ENCODE results near the gene HSPE1. TPM values are rescaled to one million over a fixed set of nuclear protein-coding genes. Genes with fewer than 3 reads are reported as not detected.

The HSPE1 gene
- total RNA-seq, 1 experiment from 2014 or later = 291 TPM

GRCh38 chr2:197472166-197472565 lies 28.0 kb upstream of the HSPE1 start:
- POLR2A ChIA-PET = no interaction called here
- CTCF ChIA-PET = no interaction called here
- H4K20me1 ChIP-seq (ENCODE audit: insufficient read depth) = no peaks in the 10 kb centered on the region
- no peaks in the 10 kb centered on the region for H3K9me2 ChIP-seq (ENCODE audit: insufficient read depth)
- no peaks in the 10 kb centered on the region for H3K9me3 ChIP-seq (ENCODE audit: control insufficient read depth in 1 of 2, insufficient read depth in 1 of 2, low read depth in 1 of 2, low read length in 2 of 2)
- H3K4me2 ChIP-seq (ENCODE audit: low read length) = no peak overlapping the region
- H3K27ac ChIP-seq (ENCODE audit: low read depth, low read length) = no peak overlapping the region
- BruUV-seq (replicated peaks) = no TSS peak
- no peak overlapping the region for H3K9ac ChIP-seq (ENCODE audit: low read length)
- RAD21 ChIA-PET (ENCODE audit: low non-redundant PET in 1 of 2, low total read pairs in 2 of 2, uncharacterized antibody in 2 of 2, unreplicated experiment in 2 of 2) = no interaction called here
- no peaks in the 10 kb centered on the region for H3K79me2 ChIP-seq (ENCODE audit: insufficient read depth, low read length)
- ATAC-seq (no peak), DNase-seq (ENCODE audit: low read depth, low spot score) (no peak)
- intact Hi-C loops (cut with micrococcal nuclease) = no loop called here
- no peak for TF ChIP-seq POLR2A (IDR thresholded peaks at IDR 0.05; ENCODE audit: borderline replicate concordance, extremely low read depth, insufficient read depth, insufficient read length)
- TF ChIP-seq YY1 (IDR thresholded peaks at IDR 0.05; ENCODE audit: extremely low read depth, insufficient replicate concordance, low read depth, low read length) = no peak
- TF ChIP-seq SIN3A (IDR thresholded peaks at IDR 0.05; ENCODE audit: low read depth) = no peak
- no peak for TF ChIP-seq SRF (IDR thresholded peaks at IDR 0.05; ENCODE audit: low read depth)
- no peak for TF ChIP-seq SP1 (IDR thresholded peaks at IDR 0.05; ENCODE audit: low read depth)
- TF ChIP-seq EZH2phosphoT487 (IDR thresholded peaks at IDR 0.05; ENCODE audit: borderline replicate concordance) = no peak
- TF ChIP-seq ZFX (IDR thresholded peaks at IDR 0.05) = no peak
- TF ChIP-seq ZNF274 (IDR thresholded peaks at IDR 0.05; ENCODE audit: low read depth, low read length) = no peak
- TF ChIP-seq REST (IDR thresholded peaks at IDR 0.05; ENCODE audit: low read depth) = no peak
- no peak for TF ChIP-seq RAD21 (IDR thresholded peaks at IDR 0.05; ENCODE audit: low read depth)
- TF ChIP-seq MAX (IDR thresholded peaks at IDR 0.05) = no peak
- TF ChIP-seq FOSL1 (IDR thresholded peaks at IDR 0.05; ENCODE audit: low read depth) = no peak
- no peak for TF ChIP-seq CBX3 (IDR thresholded peaks at IDR 0.05; ENCODE audit: low read depth)
- TF ChIP-seq EGR1 (IDR thresholded peaks at IDR 0.05; ENCODE audit: low read depth) = no peak
- TF ChIP-seq ZBTB33 (IDR thresholded peaks at IDR 0.05; ENCODE audit: extremely low read depth, insufficient replicate concordance, low read length) = no peak
- no peaks in the 10 kb centered on the region for H3K27me3 ChIP-seq (ENCODE audit: insufficient read depth, low read length)
- no peak overlapping the region for H3K4me3 ChIP-seq (replicated peaks in 1 of 2; ENCODE audit: low read depth in 1 of 2, low read length in 2 of 2)
- H2AFZ ChIP-seq (ENCODE audit: low read depth, low read length, poor library complexity, severe bottlenecking) = no peak overlapping the region
- peaks cover 7 to 34% of the 10 kb centered on the region in 2 experiments for H3K36me3 ChIP-seq (ENCODE audit: control insufficient read depth in 1 of 2, insufficient read depth in 2 of 2, low read length in 2 of 2)
- H3K4me1 ChIP-seq (ENCODE audit: control insufficient read depth in 1 of 2, insufficient read depth in 2 of 2, low read length in 2 of 2) = no peaks in the 10 kb centered on the region
